GM15510 (cell line): Measurements from ENCODE around the gene JMY.

Source experiments
- POLR2A ChIP-seq: IDR thresholded peaks from 3 replicates; pipeline ENCODE4 v1.6.1; 2011; ENCODE audit warnings: borderline replicate concordance; ENCODE audit not compliant: insufficient read length; ENCODE audit errors: extremely low read depth

Gene JMY

GRCh38 chr5:79235634-79236361, at the start of gene JMY:
Gene JMY, plus strand, starts transcription at chr5:79236131. Its CDS starts 520 bp downstream, at chr5:79236651.
- peak; percentile 92 for TF ChIP-seq POLR2A

- no peak for TF ChIP-seq POLR2A
Observed at GRCh38 chr5:79186455-79186854, 49.5 kb upstream of the JMY start.

GRCh38 chr5:79189439-79190234, 46.3 kb upstream of the JMY start:
- TF ChIP-seq POLR2A: no peak

- no peak for TF ChIP-seq POLR2A
Observed at GRCh38 chr5:79190235-79190529, 45.7 kb upstream of the JMY start.

GRCh38 chr5:79191457-79191856, 44.5 kb upstream of the JMY start:
- TF ChIP-seq POLR2A: no peak

GRCh38 chr5:79193643-79194042, 42.3 kb upstream of the JMY start:
- TF ChIP-seq POLR2A: no peak

GRCh38 chr5:79200573-79201183, 35.3 kb upstream of the JMY start:
- TF ChIP-seq POLR2A: no peak

- no peak for TF ChIP-seq POLR2A
Observed at GRCh38 chr5:79201206-79201605, 34.7 kb upstream of the JMY start.

- TF ChIP-seq POLR2A: no peak
Observed at GRCh38 chr5:79202076-79202475, 33.9 kb upstream of the JMY start.

GRCh38 chr5:79205965-79206364, 30.0 kb upstream of the JMY start:
- TF ChIP-seq POLR2A: no peak

- TF ChIP-seq POLR2A: no peak
Observed at GRCh38 chr5:79206541-79206940, 29.4 kb upstream of the JMY start.

GRCh38 chr5:79209505-79209904, 26.4 kb upstream of the JMY start:
- TF ChIP-seq POLR2A: no peak

- TF ChIP-seq POLR2A: no peak
Observed at GRCh38 chr5:79224286-79224984, 11.5 kb upstream of the JMY start.

- no peak for TF ChIP-seq POLR2A
Observed at GRCh38 chr5:79225026-79225425, 10.9 kb upstream of the JMY start.

- no peak for TF ChIP-seq POLR2A
Observed at GRCh38 chr5:79225441-79225840, 10.5 kb upstream of the JMY start.
